ENCODE data around the gene TMSB15C.
A peak's percentile ranks its signal among the peaks of the same experiment; 100 is the strongest.
"Not testable (repeated sequence)": the region's sequence is repeated elsewhere in the genome, so short reads cannot be mapped to it uniquely, and the experiment has no call there.

Gene TMSB15C

DNA sequence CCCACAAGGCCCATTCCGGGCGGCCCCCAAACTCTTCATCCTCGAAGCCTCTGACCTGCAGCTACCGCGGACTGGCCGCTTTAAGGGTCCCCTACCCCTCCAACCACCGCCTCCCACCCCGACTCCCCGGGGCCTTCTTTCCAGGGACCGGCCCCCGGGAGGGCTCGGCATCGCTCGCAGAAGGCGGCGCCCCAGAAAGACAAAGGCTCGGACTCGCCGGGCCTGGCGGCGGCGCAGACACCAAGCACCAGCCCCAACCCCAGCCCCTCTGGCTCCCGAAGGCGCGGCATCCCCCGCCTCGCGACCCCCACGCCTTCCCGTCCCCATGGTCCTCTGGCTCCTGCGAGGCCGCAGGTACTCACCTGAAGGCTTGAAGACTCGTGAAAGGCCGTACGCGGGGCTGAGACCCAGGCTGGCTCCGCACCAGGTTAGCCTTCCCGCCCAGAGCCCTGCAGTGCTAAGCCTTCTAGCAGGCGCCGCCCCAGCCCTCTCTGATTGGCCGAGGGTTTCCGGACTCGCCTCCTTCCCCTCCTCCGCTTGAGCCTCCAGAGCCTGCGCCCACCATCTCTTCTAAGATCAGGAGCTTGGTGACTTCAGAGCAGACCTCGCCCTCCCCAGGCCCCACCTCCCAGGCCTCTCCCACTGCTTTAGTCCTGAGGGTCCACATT lies at the start of gene TMSB15C:
TSS of gene TMSB15C (minus strand) at position 459 of the 668 bp plus-strand sequence.
- DNase-seq, result not testable (repeated sequence)

- no peak for DNase-seq
Observed at GRCh38 chrX:104122829-104123228, 46.8 kb upstream of the TMSB15C start.

DNA sequence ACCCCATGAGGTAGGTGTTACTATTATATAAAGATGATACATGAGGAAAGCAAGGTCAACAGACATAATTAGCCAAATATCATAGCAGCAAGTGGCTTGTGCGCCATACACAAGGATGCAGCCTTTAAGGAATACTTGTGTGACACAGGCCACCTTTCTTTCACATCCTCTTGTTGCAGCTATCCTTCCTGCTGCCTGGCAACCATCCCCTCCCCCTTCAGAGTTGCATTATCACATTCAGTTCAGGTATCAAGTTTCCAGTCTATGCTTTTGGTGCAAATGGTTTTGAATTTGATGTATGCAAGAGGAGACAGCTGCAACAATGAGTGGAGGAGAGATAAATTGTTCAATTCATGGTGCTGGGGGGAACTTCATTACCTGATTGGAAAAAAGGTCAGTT lies 42.7 kb upstream of the TMSB15C start:
- no peak for DNase-seq

DNA sequence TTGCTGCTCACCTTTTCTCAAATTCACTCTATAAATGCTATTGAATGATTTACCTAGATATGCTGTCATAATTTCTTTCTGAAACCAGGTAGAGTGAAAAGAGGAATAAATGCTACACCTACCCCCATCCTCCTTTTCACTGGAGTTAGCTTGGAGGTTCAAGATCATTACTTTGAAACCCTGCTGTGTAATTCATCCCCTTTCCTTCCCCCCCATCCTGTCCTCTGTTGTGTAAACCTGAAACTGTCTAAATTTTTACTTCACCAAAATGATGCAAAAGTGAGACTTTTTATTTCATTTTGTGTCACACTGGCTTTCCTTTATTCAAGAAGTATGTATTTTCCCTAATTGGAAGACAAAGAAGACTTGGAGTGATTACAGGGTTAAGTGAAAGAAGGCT lies 41.7 kb upstream of the TMSB15C start:
- no peak for DNase-seq

DNA sequence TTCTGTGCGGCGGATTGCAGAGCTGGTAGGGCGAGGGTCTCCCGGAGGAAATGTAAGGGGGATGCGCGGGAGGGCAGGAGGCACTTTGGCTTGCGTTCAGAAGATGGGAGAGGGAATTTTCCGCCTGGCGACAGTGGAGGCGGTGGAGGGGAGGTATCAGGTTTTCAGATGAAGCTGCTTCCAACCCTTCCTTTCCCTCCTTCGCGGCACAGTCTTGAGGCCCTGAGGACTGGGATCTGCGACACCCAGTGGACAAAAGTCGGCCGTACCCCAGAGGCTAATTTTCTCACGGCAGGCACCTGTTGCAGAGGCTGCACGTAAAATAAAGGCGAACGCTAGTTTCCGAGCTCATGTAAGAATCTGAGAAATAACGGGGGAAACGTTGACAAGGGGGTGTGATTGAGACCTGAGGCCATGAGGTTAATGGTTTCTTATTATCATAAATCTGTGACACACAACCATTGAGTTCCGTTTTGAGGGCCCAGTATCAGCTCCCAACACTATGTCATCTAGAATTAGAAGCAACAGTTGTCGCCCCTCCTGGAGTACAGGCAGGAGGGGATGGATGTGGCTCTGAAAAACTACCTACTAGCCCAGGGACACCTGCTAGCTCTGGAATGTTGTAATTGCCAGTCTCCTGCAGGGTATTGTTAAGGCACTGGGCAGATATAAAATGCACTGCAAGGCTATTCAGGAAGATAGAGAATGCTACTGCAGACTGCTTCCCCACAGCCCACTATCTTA lies 37.4 kb upstream of the TMSB15C start:
- peak; percentile 50 for DNase-seq

GRCh38 chrX:104112326-104112951 lies 36.4 kb upstream of the TMSB15C start, which contains the start of gene ZCCHC18:
TSS of gene ZCCHC18 (plus strand) at chrX:104112523. CDS start at chrX:104114112, 1,589 bp downstream.
- DNase-seq, result peak; percentile 30

- DNase-seq, result not testable (repeated sequence)
Observed at GRCh38 chrX:104110491-104111240, 34.6 kb upstream of the TMSB15C start.

- no peak for DNase-seq
Observed at GRCh38 chrX:104108955-104109354, 32.9 kb upstream of the TMSB15C start.

GRCh38 chrX:104105330-104106262 lies 29.6 kb upstream of the TMSB15C start:
- DNase-seq, result no peak

DNA sequence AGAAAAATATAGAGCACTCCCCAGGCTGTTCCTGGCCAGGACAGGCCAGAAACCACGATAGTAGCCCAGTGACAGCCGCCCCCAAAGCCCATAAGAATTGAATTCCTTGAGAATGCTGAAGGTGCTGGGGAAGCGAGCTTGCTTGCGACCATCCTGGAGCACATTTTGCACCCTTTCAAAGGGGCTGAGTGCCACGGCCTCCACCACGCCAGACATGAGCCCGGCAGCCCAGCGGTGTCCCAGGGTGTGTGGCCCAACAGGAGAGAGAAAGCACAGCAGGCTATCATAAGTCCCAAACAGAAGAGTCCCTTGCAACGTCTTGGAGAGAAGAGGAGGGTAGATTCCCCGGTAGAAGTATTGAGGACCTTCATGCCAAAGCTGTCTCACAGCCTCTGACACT lies 28.6 kb upstream of the TMSB15C start:
- DNase-seq, result no peak

DNA sequence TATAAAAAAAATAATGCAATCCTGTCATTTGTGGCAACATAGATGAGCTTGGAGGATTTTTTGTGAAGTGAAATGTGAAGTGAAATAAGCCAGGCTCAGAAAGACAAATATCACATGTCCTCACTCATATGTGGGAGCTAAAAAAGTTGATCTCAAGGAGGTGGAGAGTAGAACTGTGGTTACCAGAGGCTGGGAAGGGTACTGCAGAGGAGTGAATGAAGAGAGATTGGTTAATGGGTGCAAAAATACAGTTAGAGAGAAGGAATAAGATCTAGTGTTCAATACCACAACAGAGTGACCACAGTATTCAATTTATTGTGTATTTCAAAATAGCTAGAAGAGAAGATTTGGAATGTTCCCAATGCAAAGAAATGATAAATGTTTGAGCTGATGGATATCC lies 22.9 kb upstream of the TMSB15C start:
- DNase-seq, result no peak

- peak; percentile 12 for DNase-seq
Observed at GRCh38 chrX:104098151-104098808, 22.2 kb upstream of the TMSB15C start.

DNA sequence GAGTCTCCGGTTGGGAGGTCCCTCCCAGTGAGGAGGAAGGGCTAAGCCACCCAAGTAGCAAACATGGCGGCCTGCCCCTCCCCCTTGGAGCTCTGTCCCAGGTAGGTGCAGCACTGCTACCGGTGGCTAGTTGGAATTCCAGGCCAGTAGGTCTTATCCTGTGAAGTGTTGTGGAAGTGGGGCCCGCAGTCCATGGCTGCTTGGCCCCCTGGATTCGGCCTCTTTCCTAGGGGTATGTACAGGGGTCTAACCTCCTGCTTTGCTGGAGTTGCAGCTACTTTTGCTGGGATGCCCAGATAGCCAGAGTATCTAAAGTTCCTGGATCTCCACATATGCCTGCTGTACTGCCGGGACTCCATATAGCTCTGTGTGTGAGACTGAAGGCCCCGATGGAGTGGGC lies 9.9 kb upstream of the TMSB15C start:
- DNase-seq, result no peak

GRCh38 chrX:104085477-104085876 lies 9.4 kb upstream of the TMSB15C start:
- DNase-seq, result no peak

GRCh38 chrX:104084534-104085277 lies 8.7 kb upstream of the TMSB15C start:
- DNase-seq, result no peak

- DNase-seq, result no peak
Observed at GRCh38 chrX:104084063-104084462, 8.0 kb upstream of the TMSB15C start.

DNA sequence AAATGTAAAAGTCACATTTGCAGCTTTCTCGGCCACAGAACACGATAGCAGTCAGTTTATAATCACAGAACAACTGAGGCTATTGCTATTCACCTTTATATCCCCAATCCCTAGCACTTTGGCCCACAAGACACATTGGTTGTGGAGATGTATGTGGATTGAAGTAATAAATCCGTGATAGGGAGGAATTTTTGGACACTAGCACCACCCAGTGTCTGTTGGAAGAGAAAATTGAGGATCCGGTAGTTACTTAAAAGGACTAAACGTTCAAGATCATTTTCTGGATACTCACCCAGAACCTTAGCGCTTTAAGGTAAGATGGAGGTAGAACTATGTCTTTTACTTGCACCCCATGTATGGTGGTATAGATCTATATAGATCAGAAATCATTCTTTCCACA lies 1.8 kb upstream of the TMSB15C start:
- not testable (repeated sequence) for DNase-seq

DNA sequence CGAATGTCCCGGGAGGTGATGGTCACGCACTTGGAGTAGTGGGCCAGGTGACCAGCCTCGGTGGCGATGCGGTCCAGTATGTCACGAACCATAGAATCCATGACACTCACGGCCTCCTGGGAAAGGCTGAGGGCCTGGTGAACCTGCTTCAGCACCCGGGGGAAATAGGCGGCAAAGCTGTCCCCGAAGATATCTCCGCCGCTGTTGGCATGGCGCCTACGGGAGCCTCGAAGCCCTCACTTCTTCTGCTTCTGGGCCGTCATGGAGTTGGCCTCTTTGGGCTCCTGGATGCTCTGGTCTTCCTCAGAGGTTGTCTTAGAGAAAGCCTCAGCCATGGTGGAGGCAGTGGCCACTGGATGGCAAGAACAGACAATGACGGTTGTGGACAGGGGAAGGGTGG lies 13.4 kb downstream of the TMSB15C start:
- not testable (repeated sequence) for DNase-seq

- not testable (repeated sequence) for DNase-seq
Observed at GRCh38 chrX:104054956-104055355, 21.1 kb downstream of the TMSB15C start.

- no peak for DNase-seq
Observed at GRCh38 chrX:104047171-104047570, 28.9 kb downstream of the TMSB15C start.

GRCh38 chrX:104045642-104046041 lies 30.4 kb downstream of the TMSB15C start:
- no peak for DNase-seq
